Embryonic facial prominence (tissue), 1 donor: Measurements from ENCODE around the gene NOM1.
"Not testable (repeated sequence)": the region's sequence is repeated elsewhere in the genome, so short reads cannot be mapped to it uniquely, and the experiment has no call there.

Experiments used
- DNase-seq: peaks from one replicate; pipeline ENCODE4 v3.0.0-alpha.2; 2016; ENCODE audit errors: extremely low spot score

The NOM1 gene, protein sequence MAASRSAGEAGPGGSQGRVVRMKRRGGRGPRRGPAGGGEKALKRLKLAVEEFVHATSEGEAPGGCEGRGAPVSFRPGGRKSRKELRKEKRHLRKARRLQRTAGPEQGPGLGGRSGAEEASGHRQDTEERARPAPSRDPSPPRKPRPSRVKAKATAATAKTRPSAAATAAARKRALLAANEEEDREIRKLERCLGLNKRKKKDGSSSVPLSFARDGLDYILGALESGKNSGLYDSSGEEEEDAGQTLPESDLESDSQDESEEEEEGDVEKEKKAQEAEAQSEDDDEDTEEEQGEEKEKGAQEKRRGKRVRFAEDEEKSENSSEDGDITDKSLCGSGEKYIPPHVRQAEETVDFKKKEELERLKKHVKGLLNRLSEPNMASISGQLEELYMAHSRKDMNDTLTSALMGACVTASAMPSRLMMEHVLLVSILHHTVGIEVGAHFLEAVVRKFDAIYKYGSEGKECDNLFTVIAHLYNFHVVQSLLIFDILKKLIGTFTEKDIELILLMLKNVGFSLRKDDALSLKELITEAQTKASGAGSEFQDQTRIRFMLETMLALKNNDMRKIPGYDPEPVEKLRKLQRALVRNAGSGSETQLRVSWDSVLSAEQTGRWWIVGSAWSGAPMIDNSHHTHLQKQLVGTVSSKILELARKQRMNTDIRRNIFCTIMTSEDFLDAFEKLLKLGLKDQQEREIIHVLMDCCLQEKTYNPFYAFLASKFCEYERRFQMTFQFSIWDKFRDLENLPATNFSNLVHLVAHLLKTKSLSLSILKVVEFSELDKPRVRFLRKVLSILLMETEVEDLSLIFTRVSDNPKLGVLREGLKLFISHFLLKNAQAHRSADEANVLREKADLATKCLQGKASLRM

GRCh38 chr7:156949541-156950380 lies at the start of gene NOM1:
Gene NOM1, plus strand, starts transcription at chr7:156949712. Its CDS starts 26 bp downstream, at chr7:156949738.
- DNase-seq: peak; percentile 58

DNA sequence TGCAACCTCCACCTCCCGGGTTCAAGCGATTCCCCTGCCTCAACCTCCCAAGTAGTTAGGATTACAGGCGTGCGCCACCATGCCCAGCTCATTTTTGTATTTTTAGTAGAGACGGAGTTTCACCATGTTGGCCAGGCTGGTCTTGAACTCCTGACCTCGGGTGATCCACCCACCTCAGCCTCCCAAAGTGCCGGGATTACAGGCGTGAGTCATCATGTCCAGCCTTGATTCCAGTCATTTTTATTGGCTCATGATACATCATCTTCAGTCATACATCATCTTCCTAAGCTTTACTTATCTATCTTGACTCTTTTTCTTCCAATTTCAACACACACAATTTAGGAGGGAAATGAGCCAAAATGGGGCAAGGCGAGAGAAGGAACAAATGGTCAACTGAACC lies 49.4 kb upstream of the NOM1 start:
- not testable (repeated sequence) for DNase-seq

- no peak for DNase-seq
Measured at GRCh38 chr7:156903232-156903909, 46.1 kb upstream of the NOM1 start.

- no peak for DNase-seq
Measured at GRCh38 chr7:156906200-156906649, 43.3 kb upstream of the NOM1 start.

DNA sequence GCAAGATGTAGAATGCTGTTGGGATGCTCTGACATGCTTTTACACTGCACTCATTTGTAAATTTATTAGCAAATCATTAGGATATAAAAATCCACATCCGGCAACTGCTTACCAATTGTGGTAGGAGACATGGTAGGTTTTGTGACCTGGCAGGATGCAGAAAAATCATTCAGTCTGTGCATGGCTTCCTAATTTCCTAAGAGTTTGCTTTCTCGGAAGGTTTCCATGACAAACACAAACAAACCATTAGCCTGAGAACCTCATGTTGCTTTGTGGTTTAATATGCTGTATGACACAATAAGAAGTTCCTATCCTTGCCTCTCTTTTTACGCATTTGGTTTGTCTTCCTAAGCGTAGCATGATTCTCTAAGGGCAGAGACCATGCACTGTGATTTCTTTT lies 41.9 kb upstream of the NOM1 start:
- no peak for DNase-seq

DNA sequence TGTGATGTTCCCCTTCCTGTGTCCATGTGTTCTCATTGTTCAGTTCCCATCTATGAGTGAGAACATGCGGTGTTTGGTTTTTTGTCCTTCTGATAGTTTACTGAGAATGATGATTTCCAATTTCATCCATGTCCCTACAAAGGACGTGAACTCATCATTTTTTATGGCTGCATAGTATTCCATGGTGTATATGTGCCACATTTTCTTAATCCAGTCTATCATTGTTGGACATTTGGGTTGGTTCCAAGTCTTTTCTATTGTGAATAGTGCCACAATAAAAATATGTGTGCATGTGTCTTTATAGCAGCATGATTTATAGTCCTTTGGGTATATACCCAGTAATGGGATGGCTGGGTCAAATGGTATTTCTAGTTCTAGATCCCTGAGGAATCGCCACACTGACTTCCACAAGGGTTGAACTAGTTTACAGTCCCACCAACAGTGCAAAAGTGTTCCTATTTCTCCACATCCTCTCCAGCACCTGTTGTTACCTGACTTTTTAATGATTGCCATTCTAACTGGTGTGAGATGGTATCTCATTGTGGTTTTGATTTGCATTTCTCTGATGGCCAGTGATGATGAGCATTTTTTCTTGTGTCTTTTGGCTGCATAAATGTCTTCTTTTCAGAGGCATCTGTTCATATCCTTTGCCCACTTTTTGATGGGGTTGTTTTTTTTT lies 39.8 kb upstream of the NOM1 start:
- not testable (repeated sequence) for DNase-seq

- no peak for DNase-seq
Measured at GRCh38 chr7:156918635-156919034, 30.9 kb upstream of the NOM1 start.

GRCh38 chr7:156919132-156919713 lies 30.3 kb upstream of the NOM1 start:
- DNase-seq: no peak

DNA sequence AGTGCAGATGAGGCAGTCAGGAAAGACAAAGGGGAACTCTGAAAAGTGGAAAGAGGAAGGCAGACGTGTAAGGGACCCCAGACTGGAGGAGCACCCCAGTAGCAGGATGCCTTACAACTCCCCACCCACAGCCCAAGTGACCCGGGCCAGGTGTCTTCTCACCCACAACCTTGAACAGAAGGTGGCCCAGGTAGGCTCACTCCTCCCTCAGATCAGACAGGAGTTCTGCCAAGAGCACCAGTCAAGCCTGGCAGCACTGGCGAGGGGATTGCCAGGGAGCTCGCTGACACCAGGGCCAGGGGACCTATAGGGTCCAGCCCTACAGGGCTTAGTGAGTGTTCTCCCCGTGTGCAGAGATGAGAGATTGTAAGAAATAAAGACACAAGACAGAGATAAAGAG lies 29.4 kb upstream of the NOM1 start:
- DNase-seq: no peak

- DNase-seq: not testable (repeated sequence)
Measured at GRCh38 chr7:156920487-156921373, 28.8 kb upstream of the NOM1 start.

DNA sequence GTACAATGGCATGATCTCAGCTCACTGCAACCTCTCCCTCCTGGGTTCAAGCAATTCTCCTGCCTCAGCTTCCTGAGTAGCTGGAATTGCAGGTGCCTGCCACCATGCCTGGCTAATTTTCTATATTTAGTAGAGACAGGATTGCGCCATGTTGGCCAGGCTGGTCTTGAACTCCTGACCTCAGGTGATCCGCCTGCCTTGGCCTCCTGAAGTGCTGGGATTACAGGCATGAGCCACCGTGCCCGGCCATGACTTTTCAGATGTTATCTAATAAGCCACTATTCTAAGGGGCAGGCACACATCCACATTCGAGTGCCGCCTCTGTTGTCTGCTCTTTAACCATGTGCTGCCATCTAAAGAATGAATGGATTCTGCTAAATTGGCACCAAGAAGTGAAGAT lies 27.2 kb upstream of the NOM1 start:
- DNase-seq: not testable (repeated sequence)

DNA sequence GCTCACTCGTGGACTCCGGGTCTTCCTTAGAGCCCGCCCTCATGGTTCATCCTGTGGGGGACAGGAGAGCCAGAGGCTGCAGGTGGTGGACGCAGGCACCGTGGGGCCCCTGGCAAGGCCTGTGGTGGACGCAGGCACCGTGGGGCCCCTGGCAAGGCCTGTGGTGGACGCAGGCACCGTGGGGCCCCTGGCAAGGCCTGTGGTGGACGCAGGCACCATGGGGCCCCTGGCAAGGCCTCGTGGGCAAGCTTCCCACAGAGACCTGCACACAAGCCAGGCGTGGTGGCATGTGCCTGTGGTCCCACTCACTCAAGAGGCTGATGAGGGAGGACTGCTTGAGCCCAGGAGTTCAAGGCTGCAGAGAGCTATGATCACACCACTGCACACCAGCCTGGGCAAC lies 23.7 kb upstream of the NOM1 start:
- DNase-seq: not testable (repeated sequence)

DNA sequence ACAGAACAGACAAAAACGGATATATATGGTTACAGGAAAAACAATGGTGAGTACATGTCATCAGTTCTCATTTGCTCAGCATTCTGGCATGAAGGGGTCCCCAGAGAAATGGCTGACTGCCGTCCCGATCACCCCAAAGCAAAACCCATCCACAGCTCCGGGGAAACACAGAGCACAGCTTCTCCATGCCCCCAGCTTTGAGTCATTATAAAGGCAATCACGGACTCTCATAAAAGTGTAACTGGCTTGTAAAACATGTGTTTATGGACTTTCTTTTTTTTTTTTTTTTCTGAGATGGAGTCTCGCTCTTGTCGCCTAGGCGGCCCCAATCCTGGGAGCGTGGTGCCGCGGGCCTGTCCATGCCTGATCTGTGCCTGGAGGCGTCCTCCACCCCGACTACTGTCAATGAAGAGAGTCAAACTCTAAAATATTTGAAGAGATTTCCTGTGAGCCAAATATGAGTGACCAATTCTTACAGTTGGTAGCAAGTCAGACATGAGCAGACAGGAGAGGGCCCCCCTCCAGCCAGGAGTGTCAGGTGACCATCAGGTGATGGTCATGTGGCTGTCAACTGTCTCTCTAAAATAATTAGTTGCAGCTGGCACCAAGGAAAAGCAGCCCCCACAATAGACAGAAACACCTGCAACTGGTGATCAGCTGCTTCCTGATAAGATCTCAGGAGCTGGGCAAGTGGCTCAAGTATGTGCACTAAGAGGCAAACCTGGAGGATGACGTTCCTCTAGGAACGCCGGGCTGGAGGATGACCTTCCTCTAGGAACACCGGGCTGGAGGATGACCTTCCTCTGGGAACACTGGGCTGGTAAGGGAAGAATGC lies 21.7 kb upstream of the NOM1 start:
- no peak for DNase-seq

GRCh38 chr7:156928406-156928747 lies 21.1 kb upstream of the NOM1 start:
- no peak for DNase-seq

DNA sequence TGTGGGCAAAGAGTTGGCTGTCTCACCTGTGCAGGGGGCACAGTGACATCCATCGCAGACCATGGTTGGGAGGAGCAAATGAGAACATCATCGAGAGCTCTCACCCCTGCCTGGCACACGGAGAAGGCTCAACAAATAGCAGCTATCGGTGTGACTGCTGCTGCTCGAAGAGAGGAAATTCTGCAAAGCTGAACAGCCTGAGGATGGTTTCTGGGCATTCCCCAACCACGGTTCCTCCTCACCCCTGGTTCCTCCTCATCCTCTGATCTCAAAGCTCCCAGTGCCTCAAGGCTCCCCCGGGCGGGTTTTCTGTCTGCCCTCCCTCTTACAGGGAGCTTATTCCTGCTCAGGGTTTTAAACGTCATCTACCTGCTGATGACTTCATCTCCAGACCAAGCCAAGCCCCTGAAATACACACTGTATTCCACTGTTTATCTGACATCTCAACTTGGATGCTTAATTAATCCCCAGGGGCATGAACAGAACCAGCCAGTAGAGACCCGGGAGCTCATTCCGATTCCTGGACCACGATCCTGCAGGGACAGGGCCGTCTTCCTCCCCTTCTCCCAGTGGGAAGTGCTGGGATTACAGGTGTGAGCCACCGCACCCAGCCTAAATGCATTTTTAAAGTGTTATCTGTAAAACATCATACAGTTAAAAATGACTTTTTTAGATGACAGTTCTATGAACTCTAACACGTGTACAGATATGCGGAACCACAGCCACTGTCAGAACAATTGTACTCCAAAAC lies 19.5 kb upstream of the NOM1 start:
- no peak for DNase-seq

- no peak for DNase-seq
Measured at GRCh38 chr7:156932006-156932405, 17.5 kb upstream of the NOM1 start.

GRCh38 chr7:156935250-156935649 lies 14.3 kb upstream of the NOM1 start:
- no peak for DNase-seq

- DNase-seq: not testable (repeated sequence)
Measured at GRCh38 chr7:156936766-156937165, 12.7 kb upstream of the NOM1 start.
